A549 (cell line): ENCODE results near the gene HDAC2.

Source experiments
- CHD2 ChIP-seq: fragments of 150-350 bp; IDR thresholded peaks from 2 replicates; pipeline ENCODE4 v1.6.1; 2014; ENCODE audit warnings: low read length; ENCODE audit not compliant: partially characterized antibody
- MYC ChIP-seq: IDR thresholded peaks from 2 replicates; pipeline ENCODE4 v1.6.1; 2012; ENCODE audit warnings: mild to moderate bottlenecking, inconsistent platforms, low read length, improper control_type of control experiment, borderline replicate concordance
- POLR2A ChIP-seq: IDR thresholded peaks from 2 replicates; pipeline ENCODE4 v1.6.1; 2012; ENCODE audit warnings: mild to moderate bottlenecking, low read length
- TF ChIP-seq, protein P1 (sequence below): fragments of >200 bp; sonication (Bioruptor Twin); formaldehyde crosslinking; IDR thresholded peaks from 3 replicates; pipeline ENCODE4 v1.6.1; 2016
- TF ChIP-seq, protein P2 (sequence below): fragments of >200 bp; sonication (Bioruptor Twin); formaldehyde crosslinking; IDR thresholded peaks from 3 replicates; pipeline ENCODE4 v1.5.1; 2016
- TF ChIP-seq, protein P3 (sequence below): fragments of 200-600 bp; sonication (generic); IDR thresholded peaks from 2 replicates; pipeline ENCODE4 v1.6.1; 2016; ENCODE audit warnings: antibody characterized with exemption, mild to moderate bottlenecking, moderate library complexity

DNA sequence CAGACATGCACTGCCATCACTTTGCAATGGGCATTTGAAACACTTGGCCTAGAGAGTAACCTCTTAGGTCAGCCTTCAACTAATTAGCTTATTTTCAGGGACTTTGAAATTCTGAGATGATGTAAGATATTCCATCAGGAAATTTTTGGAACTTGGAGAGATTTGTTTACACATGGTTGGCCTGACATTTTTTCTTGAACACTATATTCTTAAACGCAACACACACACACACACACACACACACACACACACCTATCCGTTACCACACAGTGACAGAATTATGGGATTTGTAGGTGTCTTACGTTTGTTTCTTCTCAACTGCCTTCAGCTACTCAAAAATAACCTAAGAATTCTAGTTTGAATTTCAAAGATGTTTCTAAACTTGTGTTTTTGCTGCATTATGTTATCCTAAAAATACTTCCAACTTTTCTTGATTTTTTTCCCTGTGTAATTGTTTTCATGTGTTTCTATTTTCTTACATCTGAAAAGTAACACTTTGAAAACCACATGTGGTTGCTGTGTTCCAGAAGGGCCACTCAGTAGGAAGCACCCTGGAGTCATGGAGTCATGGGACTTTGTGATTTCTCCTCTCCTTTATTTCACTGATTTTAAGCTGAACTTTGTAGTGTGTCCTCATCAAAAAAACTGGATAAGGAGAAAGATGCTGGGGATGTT, 81.9 kb downstream of the HDAC2 start:
- TF ChIP-seq, protein P1, sequence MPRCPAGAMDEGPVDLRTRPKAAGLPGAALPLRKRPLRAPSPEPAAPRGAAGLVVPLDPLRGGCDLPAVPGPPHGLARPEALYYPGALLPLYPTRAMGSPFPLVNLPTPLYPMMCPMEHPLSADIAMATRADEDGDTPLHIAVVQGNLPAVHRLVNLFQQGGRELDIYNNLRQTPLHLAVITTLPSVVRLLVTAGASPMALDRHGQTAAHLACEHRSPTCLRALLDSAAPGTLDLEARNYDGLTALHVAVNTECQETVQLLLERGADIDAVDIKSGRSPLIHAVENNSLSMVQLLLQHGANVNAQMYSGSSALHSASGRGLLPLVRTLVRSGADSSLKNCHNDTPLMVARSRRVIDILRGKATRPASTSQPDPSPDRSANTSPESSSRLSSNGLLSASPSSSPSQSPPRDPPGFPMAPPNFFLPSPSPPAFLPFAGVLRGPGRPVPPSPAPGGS = no peak
- TF ChIP-seq, protein P2, sequence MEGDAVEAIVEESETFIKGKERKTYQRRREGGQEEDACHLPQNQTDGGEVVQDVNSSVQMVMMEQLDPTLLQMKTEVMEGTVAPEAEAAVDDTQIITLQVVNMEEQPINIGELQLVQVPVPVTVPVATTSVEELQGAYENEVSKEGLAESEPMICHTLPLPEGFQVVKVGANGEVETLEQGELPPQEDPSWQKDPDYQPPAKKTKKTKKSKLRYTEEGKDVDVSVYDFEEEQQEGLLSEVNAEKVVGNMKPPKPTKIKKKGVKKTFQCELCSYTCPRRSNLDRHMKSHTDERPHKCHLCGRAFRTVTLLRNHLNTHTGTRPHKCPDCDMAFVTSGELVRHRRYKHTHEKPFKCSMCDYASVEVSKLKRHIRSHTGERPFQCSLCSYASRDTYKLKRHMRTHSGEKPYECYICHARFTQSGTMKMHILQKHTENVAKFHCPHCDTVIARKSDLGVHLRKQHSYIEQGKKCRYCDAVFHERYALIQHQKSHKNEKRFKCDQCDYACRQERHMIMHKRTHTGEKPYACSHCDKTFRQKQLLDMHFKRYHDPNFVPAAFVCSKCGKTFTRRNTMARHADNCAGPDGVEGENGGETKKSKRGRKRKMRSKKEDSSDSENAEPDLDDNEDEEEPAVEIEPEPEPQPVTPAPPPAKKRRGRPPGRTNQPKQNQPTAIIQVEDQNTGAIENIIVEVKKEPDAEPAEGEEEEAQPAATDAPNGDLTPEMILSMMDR = no peak
- TF ChIP-seq, protein P3, sequence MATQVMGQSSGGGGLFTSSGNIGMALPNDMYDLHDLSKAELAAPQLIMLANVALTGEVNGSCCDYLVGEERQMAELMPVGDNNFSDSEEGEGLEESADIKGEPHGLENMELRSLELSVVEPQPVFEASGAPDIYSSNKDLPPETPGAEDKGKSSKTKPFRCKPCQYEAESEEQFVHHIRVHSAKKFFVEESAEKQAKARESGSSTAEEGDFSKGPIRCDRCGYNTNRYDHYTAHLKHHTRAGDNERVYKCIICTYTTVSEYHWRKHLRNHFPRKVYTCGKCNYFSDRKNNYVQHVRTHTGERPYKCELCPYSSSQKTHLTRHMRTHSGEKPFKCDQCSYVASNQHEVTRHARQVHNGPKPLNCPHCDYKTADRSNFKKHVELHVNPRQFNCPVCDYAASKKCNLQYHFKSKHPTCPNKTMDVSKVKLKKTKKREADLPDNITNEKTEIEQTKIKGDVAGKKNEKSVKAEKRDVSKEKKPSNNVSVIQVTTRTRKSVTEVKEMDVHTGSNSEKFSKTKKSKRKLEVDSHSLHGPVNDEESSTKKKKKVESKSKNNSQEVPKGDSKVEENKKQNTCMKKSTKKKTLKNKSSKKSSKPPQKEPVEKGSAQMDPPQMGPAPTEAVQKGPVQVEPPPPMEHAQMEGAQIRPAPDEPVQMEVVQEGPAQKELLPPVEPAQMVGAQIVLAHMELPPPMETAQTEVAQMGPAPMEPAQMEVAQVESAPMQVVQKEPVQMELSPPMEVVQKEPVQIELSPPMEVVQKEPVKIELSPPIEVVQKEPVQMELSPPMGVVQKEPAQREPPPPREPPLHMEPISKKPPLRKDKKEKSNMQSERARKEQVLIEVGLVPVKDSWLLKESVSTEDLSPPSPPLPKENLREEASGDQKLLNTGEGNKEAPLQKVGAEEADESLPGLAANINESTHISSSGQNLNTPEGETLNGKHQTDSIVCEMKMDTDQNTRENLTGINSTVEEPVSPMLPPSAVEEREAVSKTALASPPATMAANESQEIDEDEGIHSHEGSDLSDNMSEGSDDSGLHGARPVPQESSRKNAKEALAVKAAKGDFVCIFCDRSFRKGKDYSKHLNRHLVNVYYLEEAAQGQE = no peak
- no peak for TF ChIP-seq POLR2A
- TF ChIP-seq MYC = no peak
- TF ChIP-seq CHD2 = no peak
